ENCODE results near the gene IKZF3.

GRCh38 chr17:39730095-39730921 lies 133.8 kb downstream of the IKZF3 start, which contains the start of gene MIEN1:
- peak; percentile 76 for TF ChIP-seq CTCF (IDR thresholded peaks at IDR 0.05)
- no peak for TF ChIP-seq GABPA (IDR thresholded peaks at IDR 0.05; ENCODE audit: low read depth)
- TF ChIP-seq POLR2AphosphoS5 (IDR thresholded peaks at IDR 0.05; ENCODE audit: low read depth, low read length), result peak; percentile 73

Measured in SK-N-SH (cell line).